Vagina (tissue), 2 donors: ENCODE results near the gene SLC48A1. TPM values are rescaled to one million over a fixed set of nuclear protein-coding genes. Genes with fewer than 3 reads are reported as not detected.

ENCODE experiments used
- DNase-seq, 2 donors: peaks; one replicate each; pipeline ENCODE4 v3.0.0-alpha.2; 2017; ENCODE audit errors: extremely low spot score in 2 of 2
- H3K27ac ChIP-seq: fragments of 200-600 bp; sonication (generic); one replicate; pipeline ENCODE4 v1.5.1; 2019
- H3K27me3 ChIP-seq: fragments of 200-600 bp; sonication (generic); one replicate; pipeline ENCODE4 v1.5.1; 2019
- H3K36me3 ChIP-seq, 2 donors: fragments of 200-600 bp; sonication (generic); one replicate each; pipeline ENCODE4 v1.5.1; 2017 to 2019
- H3K4me1 ChIP-seq: fragments of 200-600 bp; sonication (generic); one replicate; pipeline ENCODE4 v1.5.1; 2019
- H3K4me3 ChIP-seq, 2 donors: fragments of 200-600 bp; sonication (generic); 1 replicate in 1 of 2; 2 replicates in 1 of 2; pipeline ENCODE4 v1.5.1; 2016 to 2019
- H3K9me3 ChIP-seq: fragments of 200-600 bp; sonication (generic); one replicate; pipeline ENCODE4 v1.5.1; 2019
- POLR2A ChIP-seq, 2 donors: fragments of 450-650 bp; IDR thresholded peaks; one replicate each; pipeline ENCODE4 v1.6.1; 2017; ENCODE audit warnings: antibody characterized with exemption in 2 of 2, mild to moderate bottlenecking in 2 of 2, moderate library complexity in 2 of 2
- POLR2AphosphoS5 ChIP-seq, 2 donors: sonication (generic); formaldehyde crosslinking; IDR thresholded peaks; one replicate each; pipeline ENCODE4 v1.9.0; 2017; ENCODE audit warnings: antibody characterized with exemption in 2 of 2, mild to moderate bottlenecking in 2 of 2, low read depth in 1 of 2; ENCODE audit not compliant: insufficient read depth in 1 of 2
- intact Hi-C: fragments of 100-400 bp; cut with DNase I; formaldehyde crosslinking; loops from one replicate; pipeline ENCODE4 v1.15.1; 2023
- total RNA-seq: library from RNA; depleted of rRNA; stranded (reverse); fragments of >200 nt; gene quantifications from one replicate; pipeline ENCODE4 v1.2.3, GENCODE V29; 2016
- TF ChIP-seq, protein P1 (sequence below), 3 experiments: fragments of 450-650 bp in 2 of 3; fragments of 200-600 bp in 1 of 3; sonication (generic) in 1 of 3; IDR thresholded peaks; one replicate each; pipeline ENCODE4 v1.5.1; 2017 to 2019; ENCODE audit warnings: antibody characterized with exemption in 3 of 3, mild to moderate bottlenecking in 2 of 3, moderate library complexity in 2 of 3

The SLC48A1 gene
- total RNA-seq, 1 donor from 2014 or later = 20.9 TPM

GRCh38 chr12:47736216-47736615 lies 36.8 kb upstream of the SLC48A1 start:
- intact Hi-C loops = loop anchor here (5.0 kb wide), 1 partner anchor 41 kb away; no protein-coding TSS in a partner anchor

GRCh38 chr12:47736877-47737676 lies 36.0 kb upstream of the SLC48A1 start:
- Histone ChIP-seq H3K27ac (peak overlapping the region; percentile 86), H3K9me3 (no peaks in the 10 kb centered on the region), H3K4me1 (peaks cover 69% of the 10 kb centered on the region), H3K27me3 (no peaks in the 10 kb centered on the region), H3K36me3 (no peaks in the 10 kb centered on the region), H3K4me3 (peak overlapping the region in 1 of 2 donors; percentile 10)
- peak in 1 of 2 donors; percentile 96 for DNase-seq
- TF ChIP-seq, protein P1, sequence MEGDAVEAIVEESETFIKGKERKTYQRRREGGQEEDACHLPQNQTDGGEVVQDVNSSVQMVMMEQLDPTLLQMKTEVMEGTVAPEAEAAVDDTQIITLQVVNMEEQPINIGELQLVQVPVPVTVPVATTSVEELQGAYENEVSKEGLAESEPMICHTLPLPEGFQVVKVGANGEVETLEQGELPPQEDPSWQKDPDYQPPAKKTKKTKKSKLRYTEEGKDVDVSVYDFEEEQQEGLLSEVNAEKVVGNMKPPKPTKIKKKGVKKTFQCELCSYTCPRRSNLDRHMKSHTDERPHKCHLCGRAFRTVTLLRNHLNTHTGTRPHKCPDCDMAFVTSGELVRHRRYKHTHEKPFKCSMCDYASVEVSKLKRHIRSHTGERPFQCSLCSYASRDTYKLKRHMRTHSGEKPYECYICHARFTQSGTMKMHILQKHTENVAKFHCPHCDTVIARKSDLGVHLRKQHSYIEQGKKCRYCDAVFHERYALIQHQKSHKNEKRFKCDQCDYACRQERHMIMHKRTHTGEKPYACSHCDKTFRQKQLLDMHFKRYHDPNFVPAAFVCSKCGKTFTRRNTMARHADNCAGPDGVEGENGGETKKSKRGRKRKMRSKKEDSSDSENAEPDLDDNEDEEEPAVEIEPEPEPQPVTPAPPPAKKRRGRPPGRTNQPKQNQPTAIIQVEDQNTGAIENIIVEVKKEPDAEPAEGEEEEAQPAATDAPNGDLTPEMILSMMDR (IDR thresholded peaks at IDR 0.05) = peak in 1 of 3 experiments; percentile 10
- TF ChIP-seq POLR2AphosphoS5 (IDR thresholded peaks at IDR 0.05; ENCODE audit: insufficient read depth in 1 of 2, low read depth in 1 of 2) = peak; percentile 30 to 82
- no peak for TF ChIP-seq POLR2A (IDR thresholded peaks at IDR 0.05)
- intact Hi-C loops = loop anchor here (5.0 kb wide), 1 partner anchor 40 kb away; no protein-coding TSS in a partner anchor

More at GRCh38 chr12:47736216-47736615, 36.8 kb upstream of the SLC48A1 start:
- no peaks in the 10 kb centered on the region for H3K36me3 ChIP-seq
- no peak for DNase-seq
- TF ChIP-seq, protein P1 (IDR thresholded peaks at IDR 0.05) = no peak
- TF ChIP-seq POLR2A (IDR thresholded peaks at IDR 0.05) (no peak), POLR2AphosphoS5 (IDR thresholded peaks at IDR 0.05; ENCODE audit: insufficient read depth in 1 of 2, low read depth in 1 of 2) (no peak)
- no peaks in the 10 kb centered on the region for H3K9me3 ChIP-seq
- H3K27me3 ChIP-seq = no peaks in the 10 kb centered on the region
- peaks cover 64% of the 10 kb centered on the region for H3K4me1 ChIP-seq
- no peak overlapping the region for H3K4me3 ChIP-seq
- peak overlapping the region; percentile 86 for H3K27ac ChIP-seq

DNA sequence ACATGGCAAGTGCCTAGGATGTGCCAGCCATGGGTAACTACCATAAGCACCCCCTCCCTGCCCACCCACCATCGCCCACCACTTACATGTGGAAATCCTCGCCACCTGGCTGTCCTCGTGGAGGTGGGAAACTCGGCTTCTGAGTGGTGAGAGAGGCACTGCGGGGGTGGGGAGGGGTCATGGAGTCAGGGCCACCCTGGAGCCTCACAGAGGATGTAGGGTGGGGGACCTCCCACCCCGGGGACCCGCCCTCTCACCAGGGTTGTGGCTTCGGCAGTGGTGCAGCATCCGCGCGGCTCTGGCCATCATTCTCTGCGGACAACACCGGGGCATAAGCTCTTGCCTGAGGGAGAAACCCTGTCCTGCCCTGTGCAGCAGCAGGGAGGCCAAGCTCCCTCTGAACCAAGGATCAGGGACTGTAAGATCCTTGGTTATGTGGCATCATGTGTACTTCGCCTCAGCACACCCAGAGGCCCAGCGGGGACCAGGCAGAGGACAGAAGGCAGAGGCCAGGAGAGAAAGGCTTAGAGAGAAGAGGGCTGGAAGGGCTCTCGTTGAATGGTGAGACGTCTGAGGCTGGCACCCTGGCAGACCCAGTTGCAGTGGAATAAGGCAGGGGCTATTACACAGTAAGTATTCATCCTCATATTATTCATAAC lies 35.0 kb upstream of the SLC48A1 start:
- Histone ChIP-seq H3K36me3 (no peaks in the 10 kb centered on the region), H3K4me1 (peaks cover 69% of the 10 kb centered on the region), H3K27me3 (no peaks in the 10 kb centered on the region), H3K27ac (peak overlapping the region; percentile 86), H3K4me3 (no peak overlapping the region), H3K9me3 (no peaks in the 10 kb centered on the region)
- TF ChIP-seq POLR2A (IDR thresholded peaks at IDR 0.05) = no peak
- TF ChIP-seq, protein P1 (IDR thresholded peaks at IDR 0.05) = no peak
- no peak for TF ChIP-seq POLR2AphosphoS5 (IDR thresholded peaks at IDR 0.05; ENCODE audit: insufficient read depth in 1 of 2, low read depth in 1 of 2)
- intact Hi-C loops = loop anchor here (5.0 kb wide), 1 partner anchor 39 kb away; no protein-coding TSS in a partner anchor
- DNase-seq = no peak

DNA sequence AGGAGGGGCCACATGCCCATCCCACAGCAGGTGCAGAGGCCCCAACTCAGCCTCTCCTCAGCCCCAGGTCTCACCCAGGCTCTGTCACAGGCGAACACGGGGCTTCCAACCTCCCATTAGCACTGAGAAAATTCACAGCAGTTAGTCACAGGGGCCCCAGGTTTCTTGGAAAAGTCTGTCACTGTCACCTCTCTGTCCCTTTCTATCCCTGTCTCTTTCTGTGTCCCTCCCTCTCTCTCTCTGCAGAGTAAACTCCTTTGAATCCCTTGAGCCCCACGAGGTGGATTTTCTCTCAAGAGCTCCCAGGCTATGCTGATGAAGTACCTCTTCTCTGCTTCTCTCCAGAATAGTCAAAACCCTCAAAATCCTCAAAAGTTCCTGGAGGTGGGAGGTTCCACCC lies 33.7 kb upstream of the SLC48A1 start:
- no peak for TF ChIP-seq POLR2A (IDR thresholded peaks at IDR 0.05)
- TF ChIP-seq POLR2AphosphoS5 (IDR thresholded peaks at IDR 0.05; ENCODE audit: insufficient read depth in 1 of 2, low read depth in 1 of 2) = no peak
- TF ChIP-seq, protein P1 (IDR thresholded peaks at IDR 0.05) = no peak
- H3K27ac ChIP-seq = no peak overlapping the region
- peaks cover 61% of the 10 kb centered on the region for H3K4me1 ChIP-seq

More for the DNA sequence above, 33.7 kb upstream of the SLC48A1 start:
- Histone ChIP-seq H3K27me3 (no peaks in the 10 kb centered on the region), H3K36me3 (no peaks in the 10 kb centered on the region), H3K9me3 (no peaks in the 10 kb centered on the region), H3K4me3 (no peak overlapping the region)
- no peak for DNase-seq
- intact Hi-C loops = loop anchor here (5.0 kb wide), 1 partner anchor 38 kb away; no protein-coding TSS in a partner anchor
